ENCODE data around the gene C1orf56.

GRCh38 chr1:151026460-151026859 is 21.1 kb upstream of the C1orf56 start:
- TF ChIP-seq CTCF (conservative IDR thresholded peaks at IDR 0.05; ENCODE audit: low read depth, low read length) (no peak), EZH2 (IDR thresholded peaks at IDR 0.05; ENCODE audit: borderline replicate concordance, low read depth, low read length, poor library complexity, severe bottlenecking) (no peak)
